GOT3 (cell line): Measurements from ENCODE around the gene FRMD4B.
"Not testable (repeated sequence)": the region's sequence is repeated elsewhere in the genome, so short reads cannot be mapped to it uniquely, and the experiment has no call there.

ENCODE experiments used
- DNase-seq: peaks from one replicate; lab custom pipeline; 2025; ENCODE audit warnings: mixed read lengths; lab: John Stamatoyannopoulos, UW

Gene FRMD4B

DNA sequence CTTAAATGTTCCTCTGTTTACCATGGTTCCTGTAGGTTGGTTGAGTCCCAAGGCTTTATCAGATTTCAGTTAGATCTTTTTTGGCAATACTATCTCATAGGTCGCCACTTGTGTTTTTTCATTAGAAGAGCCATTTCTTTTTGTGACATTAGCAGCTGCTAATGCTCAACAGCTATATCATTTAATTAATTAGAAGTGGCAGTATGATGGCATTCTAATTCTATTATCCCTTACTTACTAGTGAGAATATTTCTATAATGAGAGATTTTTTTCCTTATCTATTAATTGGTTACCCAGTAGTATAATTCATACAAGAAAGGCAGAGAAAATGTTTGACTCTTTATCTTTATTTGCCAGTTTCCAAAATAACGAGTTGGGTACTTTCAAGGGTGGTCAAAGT, 25.2 kb downstream of the FRMD4B start:
- DNase-seq, result no peak

DNA sequence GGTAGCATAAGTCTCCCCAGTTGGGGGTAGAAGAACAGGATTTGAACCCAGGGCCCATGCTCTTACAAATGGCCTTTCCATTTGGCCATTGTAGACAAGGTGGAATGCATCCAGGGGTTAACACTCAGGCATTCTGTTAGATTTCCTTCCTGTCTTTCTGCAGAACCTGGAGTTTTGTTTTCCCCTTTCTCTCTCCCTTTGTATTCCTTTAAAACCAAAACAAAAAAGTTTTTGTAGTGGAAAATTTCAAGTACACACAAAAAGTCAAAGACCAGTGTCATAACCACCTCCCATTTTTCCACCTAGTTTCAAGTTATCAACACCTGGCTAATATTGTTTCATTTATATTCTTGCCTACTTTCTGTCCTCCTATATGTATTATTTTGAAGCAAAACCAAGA, 26.0 kb downstream of the FRMD4B start:
- DNase-seq, result no peak

DNA sequence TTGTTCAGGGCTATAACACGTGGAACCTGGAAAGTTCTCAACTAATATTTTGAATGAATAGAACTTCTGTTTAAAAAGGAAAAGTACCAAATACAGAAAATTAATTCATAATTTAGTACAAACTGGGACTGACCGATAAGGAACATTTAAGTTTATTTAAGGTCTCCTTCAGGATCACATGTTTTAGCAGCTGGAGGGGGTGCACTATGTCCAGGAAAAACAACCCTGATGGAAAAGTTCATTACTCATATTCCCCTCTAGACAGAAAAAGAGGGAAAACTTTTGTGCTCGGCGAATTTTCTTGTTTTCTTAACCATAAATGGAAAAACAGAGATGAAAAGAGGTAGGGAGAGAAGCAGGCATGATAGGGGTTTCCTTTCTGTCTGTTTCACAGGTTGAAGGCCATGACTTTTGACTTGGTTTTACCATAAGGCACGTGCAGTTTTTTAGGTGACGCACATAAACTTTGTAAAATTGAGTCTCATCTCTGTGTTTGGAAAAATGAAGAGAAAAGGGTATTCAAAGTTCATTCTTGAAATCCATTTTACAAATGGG, 26.5 kb downstream of the FRMD4B start:
- no peak for DNase-seq

DNA sequence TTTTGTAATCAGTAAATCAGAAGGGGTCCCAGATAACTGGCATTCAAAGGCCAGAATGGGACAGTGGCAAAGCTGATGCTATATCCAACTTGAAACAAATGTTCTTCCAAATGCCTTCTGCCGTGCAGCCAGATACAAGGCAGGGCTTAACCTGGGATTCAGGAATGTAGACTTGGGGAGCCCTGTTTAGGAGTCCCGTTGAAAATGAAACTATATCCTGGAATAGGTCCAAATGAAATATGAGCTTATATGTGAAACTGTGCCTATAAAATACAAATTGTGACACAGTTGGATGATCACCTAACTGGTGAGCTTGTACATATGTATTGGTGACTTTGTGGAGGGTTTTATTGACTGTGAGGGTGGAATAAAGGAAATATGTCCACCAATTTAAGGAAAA, 28.7 kb downstream of the FRMD4B start:
- no peak for DNase-seq

DNA sequence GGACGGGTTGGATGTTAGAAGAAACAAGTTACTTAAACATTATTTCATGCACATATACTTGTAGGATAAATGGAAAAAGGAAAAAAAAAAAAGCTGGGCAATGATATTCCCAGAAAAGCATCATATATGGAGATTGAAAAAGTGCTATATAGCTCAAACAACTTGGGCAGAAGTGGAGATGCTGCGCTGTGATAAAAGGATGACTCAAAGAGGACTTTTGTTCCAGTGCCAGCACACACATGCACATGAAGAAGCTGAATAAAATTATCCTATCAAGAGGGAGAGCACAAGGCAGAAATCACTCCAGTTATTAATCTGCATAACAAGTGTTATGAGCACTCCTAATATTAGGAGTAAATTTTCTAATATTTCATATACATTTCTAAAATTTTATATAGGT, 30.9 kb downstream of the FRMD4B start:
- DNase-seq, result no peak

DNA sequence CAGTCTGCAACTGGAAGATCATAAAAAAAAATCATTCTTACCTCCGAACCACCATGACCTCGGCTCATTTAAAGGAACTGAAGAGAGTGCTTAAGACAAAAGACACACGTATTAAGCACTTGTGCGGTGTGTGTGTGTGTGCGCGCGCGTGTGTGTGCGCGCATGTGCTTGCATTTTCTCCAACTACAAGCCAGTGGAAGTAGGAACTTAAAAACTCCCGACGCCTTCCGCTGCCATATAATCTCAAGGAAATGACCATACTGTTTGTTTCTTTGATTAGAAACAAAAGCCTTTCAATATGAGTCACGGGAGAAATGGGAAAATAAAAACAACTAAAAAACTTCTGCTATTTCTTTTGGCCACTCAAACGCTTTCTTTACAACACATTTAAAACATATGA, 32.4 kb downstream of the FRMD4B start:
- DNase-seq, result no peak

DNA sequence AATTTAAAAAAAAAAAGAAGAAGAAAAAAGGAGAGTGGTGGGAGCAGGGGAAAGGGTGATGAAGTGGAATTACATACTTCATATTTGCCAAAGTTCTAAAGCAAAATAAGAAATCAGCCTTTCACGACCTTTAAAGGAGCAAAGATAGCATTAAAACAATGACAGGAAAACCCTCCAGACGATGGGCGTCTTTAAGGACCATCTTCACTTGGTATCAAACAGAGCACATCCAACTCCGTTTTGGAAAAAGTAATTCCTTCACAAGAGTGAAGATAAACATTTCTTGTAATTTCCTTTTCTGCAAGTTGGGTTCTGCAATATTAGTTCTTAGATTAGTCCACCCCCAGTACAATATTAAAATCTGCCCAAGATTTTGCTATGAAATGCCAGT, 32.8 kb downstream of the FRMD4B start:
- no peak for DNase-seq

DNA sequence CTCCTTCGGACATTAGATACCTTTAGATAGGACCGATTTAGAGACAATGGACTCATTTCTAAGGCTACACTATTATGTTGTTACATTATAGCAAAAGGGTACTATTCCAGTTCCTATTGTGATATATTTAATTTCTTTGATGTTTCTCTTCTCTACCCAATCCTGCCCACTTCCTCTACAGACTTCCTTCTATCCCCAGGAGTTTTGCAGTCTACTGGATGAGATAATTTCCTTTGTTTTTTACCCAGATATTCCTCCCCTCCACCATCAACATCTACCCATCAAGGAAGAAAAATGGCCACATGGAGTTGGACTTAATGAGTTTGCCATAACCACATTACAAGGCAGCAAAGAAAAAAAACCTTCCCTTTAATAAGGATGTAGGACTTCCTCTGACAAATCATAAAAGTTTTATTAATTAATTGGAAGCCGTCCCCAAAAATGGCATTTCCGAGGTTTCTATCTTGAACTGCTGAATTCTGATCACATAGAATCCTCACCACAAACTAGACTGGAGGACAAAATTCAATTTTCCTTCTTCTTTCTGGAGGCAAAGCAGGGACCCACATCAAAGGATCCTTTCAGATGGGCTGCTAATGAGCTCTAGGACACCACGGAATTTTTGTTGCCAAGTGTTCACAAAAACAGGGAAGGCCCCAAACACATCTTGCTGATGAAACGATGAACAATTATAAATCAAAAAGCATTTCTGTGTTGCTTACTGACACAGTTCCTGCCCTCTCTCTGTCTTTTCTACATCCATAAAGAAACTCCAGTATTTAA, 33.4 kb downstream of the FRMD4B start:
- no peak for DNase-seq

DNA sequence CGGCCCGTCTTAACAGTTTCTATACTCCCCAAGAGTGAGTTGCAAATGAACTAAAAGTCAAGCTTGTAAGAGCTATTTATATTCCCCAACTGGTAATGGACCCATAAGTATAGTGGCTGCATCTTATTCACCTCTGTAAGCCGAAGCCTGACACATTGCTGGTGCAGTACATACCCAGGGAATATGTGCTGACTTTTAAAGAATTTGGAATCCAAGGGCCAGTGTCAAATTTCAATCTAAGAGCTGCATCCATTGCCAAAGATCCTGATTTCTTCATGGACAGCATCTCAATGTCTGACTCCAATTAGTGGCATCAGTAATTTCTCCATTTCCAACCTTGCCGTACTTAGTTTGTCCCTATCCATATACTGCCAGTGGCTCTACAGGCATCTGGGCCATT, 42.0 kb downstream of the FRMD4B start:
- DNase-seq, result no peak

DNA sequence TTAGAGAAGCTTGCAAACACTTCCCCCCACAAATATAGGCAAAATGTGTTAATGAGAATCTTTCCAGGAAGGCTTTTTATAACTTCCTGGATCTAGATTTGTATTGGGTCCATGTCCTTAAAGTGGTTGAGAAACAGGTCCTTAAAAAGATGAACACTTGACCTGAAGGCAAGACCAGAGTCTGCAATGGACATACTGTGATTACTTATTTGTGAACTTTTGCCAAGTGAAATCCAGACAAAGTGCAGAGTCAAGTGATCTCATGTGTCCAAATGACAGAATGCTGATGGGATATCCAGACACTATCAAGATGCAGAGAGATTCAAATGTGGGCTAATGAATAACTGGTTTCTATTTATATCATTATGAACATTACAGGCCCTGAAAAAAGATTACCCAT, 43.8 kb downstream of the FRMD4B start:
- DNase-seq, result no peak

DNA sequence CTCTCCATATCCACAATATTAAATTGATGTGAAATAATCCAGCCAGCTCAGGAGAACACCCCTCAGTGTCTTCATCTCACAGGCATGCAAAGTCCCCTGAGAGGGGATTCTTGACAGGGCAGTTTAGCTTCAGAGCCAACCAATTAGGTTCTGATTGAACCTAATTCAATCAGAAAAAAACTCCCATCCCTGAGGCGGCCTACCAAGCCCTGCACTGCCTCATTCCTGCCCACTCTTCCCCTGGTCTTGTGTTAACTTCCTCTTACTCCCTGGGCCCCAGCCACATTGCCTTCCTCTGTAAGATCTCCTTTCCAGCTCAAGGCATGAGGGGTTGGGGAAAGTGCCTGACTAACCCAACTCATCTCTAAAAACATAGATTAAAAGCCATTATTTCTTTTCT, 46.1 kb downstream of the FRMD4B start:
- DNase-seq, result no peak

DNA sequence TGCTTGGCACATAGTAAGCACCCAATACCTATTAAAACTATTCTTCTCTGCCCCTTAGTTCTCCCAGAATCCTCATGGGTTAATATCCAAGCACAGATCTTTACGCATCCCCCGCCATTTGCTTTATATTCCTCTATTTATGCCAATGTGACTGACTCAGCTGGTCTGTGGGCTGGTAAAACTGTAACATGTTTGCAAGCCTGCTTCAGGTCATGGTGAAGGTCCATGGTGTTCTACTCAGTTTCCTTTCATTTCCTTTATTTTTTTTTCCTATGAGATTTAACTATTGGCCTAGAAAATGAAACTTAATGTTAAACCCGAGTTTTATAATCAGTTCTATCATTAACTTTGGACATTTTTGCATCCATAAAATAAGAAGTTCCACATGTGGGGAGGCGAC, 47.0 kb downstream of the FRMD4B start:
- DNase-seq, result no peak

DNA sequence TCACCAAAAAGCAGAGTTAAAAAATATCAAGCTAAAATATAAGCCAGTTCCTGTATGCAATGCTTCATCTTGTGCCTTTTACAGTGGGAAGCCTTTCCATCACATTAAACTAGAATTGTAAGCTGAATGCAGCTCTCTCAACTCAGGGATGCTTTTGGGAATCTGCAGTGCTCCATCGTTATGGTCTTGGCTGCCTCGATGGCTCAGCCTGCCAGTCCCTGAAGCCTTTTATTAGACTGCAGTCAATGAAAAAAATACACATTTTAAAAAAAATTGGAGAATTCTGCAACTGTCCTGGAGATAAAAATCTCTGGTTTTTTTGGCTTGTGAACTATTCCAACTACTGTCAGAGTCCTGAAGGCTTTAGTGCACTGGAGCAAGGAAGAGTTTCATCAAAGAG, 53.0 kb downstream of the FRMD4B start:
- no peak for DNase-seq

DNA sequence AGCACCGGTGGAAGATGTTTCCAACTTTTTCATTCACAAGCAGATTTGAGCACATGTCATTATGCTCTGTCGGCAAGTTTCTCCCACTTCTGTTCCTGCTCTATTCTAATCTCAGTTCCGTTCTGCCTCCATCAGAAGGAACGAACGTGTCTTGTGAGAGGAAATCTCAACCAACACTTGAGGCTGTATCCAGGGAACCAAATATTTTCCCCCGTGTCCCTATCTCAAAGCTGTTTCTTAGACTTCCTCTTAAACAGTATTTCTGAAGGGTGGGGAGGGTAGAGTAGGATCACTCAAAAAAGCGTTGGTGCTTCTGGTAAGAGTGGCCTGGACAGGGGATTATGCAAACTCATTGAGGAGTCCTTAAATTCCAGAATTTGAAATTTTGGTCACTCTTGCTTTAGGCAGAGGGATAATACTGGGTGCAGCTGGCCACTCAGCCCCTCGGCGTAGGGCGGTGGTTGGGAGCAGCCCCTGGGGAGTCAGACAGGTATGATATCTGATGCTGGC, 54.9 kb downstream of the FRMD4B start:
- no peak for DNase-seq

DNA sequence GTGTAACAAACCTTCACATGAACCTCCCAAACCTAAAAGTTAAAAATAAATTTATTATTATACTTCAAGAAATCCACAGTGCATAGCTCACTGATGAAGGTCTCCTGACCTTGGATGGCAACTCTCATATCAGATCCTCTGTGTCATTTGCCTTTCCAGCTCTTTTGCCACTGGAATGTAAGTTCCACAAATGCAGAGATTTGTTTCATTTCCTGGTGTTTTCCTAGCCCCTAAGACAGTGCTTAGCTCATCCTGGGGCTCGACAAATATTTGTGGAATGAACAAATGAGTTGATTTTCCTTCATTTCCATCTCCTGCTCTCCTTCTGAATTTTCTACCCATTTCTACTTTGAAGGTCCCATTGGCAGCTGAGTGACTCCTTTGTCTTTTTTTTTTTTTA, 56.0 kb downstream of the FRMD4B start:
- DNase-seq, result no peak

DNA sequence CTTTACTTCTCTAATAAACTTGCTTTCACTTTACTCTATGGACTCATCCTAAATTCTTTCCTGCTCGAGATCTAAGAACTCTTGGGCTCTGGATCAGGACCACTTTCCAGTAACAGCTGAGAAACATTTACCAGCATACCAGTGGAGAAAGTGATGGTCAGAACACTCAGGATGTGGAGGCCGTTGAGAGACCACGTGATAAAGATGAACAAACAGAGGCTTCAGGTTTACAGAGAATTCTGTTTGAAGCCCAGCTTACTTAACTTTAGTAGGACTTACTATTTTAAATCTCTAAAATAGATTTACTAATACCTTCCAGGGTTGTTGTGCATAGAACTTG, 57.0 kb downstream of the FRMD4B start:
- DNase-seq, result no peak

DNA sequence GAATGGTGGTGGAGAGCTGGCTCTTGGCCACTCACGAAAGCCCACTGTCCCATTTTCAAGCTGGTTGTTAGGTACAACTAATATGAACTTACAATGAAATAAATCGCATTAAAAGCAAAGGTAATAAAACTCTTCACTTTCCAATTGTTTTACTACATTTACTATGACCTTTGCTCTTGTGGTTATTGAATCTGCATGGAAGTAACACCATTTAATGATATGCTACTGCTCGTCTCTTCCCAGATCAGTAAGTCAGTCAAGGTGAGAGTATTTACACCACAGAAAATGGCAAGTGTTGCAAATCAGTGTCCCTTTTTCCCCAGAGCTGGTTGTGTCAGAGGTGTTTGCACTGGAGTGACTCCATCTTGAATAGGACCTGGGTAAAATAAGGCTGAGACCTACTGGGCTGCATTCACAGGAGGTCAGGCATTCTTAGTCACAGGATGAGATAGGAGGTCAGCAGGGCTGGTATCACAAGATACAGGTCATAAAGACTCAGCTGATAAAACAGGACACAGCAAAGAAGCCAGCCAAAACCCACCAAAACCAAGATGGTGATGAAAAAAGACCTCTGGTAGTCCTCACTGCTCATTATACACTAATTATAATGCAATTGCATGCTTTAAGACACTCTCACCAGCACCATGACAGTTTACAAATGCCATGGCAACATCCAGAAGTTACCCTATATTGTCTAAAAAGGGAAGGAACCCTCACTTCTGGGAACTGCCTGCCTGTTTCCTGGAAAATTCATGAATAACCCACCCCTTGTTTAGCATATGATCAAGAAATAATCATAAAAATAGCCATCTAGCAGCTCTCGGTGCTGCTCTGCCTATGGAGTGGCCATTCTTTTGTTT, 57.6 kb downstream of the FRMD4B start:
- DNase-seq, result no peak

DNA sequence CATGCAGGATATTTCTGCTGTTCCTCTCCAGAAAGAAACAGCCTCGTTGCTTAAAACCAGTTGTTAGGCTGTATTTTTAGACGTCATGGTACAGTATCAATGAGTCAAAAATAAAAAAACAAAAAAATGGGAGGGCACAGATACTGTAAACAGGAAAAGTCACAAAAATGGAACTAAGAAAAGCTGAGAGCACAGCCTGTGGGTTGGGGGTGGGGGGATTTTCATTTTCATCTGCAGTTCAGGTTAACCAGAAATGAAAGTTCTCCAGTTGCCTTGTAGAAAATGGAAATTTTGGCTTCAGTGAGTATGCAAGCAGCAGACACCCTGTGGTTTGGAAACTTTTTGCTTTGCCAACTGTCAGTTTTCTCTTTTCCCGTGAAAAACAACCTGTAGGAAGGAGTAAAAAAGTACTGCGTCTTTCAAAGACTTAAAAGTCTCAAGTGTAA, 59.0 kb downstream of the FRMD4B start:
- DNase-seq, result no peak

DNA sequence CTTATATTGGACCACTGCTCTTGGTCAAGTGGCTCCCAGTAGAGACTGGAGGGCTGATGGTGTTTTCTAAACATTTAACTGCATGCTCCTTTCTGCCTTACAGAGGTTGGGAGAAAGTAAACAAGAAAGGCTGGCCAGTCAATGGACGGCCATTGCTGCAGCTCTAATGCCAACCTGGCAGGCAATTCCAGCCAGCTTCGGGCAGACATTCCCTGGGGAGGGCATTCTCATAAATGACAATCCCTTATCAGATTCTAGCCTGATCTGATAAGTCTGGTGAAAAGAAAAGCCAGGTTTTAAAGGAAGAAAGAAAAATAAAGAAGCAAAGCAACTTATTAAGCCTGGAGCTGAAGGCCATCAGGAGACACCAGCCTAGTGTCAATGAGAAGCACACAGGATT, 60.7 kb downstream of the FRMD4B start:
- no peak for DNase-seq

DNA sequence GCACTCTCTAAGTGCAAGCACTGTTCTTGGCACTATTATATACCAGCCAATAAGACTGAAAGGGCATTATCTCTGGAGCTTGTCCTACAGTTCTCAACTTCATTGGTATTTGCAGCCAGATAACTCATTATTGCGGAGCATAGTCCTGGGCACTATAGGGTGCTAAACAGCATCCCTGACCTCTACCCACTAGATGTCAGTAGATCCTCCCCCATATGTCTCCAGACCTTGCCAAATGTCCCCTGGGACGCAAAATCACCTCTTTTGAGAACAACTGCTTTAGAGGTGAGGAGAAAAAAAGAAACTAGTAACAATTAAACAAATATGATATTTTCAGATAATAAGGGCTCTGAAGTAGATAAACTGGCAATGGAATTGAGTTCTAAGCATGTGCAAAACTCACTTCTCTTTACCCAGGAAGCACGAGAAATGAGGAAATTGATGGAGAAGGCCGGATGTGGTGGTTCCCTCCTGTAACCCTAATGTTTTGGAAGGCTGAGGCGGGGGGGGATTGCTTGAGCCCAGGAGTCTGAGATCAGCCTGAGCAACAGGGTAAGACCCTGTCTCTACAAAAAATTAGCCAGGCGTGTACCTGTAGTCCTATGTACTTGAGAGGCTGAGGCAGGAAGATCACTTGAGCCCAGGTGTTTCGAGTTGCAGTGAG, 61.4 kb downstream of the FRMD4B start:
- DNase-seq, result no peak

DNA sequence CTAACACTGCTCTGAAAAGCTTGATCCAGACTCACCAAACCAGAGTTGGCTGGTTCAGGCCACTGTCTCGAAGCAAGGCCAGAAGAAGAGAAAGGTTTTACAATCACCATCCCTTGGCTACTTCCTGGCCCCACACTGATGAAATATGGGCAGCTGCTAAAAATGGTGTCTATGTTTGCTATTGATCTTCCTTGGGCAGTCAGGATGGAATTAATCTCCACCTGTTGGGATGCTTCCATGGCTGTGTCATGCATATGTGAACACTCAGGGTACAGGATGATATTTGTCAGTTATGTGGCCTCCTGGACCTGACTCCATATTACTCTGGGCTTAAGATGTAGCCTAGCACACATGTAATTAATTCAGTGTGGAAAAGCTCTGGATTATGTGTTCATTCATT, 61.9 kb downstream of the FRMD4B start:
- no peak for DNase-seq

DNA sequence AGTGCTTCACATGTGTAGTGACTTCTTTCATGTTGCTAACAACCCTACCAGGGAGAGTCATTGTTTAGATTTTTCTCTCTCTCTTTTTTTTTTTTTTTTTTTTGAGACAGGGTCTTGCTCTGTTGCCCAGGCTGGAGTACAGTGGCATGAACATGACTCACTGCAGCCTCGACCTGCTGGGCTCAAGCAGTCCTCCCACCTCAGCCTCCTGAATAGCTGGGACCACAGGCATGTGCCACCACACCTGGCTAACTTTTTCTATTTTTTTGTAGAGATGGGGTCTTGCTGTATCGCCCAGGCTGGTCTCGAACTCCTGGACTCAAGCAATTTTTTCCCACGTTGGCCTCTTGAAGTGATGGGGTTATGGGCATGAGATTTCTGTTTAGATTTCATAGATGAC, 63.4 kb downstream of the FRMD4B start:
- not testable (repeated sequence) for DNase-seq

DNA sequence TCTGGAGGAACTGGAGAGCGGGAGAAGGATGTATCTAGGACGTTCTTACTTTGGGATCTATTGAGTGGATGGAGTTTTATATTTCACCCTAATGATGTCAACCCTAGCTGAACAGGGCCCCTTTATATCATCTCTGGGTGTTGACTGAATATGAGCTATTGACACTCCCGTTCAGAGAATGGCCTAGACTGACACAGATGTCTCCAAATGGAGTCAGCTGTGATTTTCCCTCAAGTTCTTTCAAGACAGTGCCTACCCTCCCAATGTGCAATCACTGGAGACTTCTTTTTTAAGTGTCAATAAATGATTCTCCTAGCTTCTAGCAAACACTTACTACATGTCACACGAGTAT, 63.8 kb downstream of the FRMD4B start:
- DNase-seq, result no peak
